NCI-H2107 treated with DMSO at 0.1 percent for 48 hours (cell line): Measurements from ENCODE around the gene IFT20.
A peak's percentile ranks its signal among the peaks of the same experiment; 100 is the strongest.

Experiments used
- DNase-seq: peaks from one replicate; lab custom pipeline; 2025; ENCODE audit not compliant: unreplicated experiment; lab: John Stamatoyannopoulos, UW

IFT20 gene

DNA sequence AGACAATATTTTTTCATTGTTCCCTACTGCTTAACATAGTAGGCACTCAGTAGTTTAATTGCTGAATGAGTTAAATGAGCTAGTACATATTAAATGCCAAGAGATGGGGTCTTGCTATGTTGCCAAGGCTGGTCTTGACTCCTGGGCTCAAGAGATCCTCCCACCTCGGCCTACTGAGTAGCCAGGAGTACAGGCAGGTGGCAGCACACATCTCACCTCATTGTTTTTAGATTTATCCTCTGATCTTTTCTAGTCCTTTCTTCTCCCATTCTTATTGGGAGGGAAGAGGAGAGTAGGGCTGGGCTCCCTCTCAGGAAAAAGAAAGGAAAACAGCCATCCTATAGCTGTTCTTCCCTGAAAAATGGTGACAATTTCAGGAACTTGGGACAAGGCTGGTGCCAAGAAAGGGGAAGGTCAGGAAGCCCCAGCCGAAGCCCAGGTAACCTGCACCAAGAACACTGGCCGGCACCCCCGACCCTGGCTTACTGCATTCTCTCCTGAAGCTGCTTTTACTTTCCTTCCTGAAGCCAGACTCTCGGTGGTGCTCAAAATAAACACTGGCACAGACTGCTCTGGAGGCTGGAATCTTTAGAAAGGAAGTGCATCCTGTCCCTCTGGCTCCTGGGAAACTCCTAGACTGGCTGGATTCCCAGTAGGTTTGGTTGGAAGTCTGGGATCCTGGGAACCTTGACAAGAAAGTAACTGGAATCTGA is 2.9 kb upstream of the IFT20 start:
- DNase-seq: no peak

DNA sequence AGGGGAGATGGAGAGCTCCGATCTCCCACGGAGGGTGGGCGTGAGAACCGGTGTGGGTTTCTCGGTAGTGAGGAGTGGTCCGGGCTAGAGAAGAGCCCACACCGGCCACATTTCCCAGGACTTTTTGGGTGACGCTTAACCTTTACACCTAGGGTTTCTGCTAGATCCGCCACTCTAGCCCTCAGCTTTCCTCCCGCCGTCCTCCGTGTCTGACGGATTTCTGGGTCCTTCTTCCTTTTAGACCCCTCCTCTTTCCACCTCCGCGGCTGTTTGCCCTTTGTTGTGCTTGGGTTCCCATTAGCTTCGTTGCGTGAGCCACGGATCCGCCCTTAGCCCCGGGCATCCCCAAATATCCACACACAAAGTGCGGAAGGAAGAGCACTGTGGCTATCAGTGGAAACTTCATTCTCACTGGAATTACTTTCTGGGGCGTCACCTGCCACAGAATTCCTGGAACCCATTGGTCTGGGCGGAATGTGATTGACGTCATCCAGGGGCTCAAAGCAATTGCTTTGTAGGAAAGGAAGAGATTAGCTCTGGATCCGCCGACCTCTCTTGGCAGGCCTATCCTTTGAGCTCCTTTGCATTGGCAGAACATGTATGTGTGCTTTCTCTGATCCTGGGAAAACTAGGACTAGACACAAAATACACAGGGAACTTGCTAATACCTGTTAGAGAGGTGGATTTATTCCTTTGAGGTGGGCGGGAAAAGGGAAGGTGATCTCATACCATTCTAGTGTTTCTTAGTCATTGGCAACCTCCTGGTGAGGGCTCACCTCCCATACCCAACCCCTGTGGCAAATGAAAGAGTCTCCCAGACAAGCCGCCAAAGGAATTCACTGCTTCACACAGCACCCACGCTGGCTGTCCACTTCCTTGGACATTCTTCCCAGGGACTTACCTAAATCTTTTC is 943 bp upstream of the IFT20 start:
- DNase-seq: peak; percentile 32

DNA sequence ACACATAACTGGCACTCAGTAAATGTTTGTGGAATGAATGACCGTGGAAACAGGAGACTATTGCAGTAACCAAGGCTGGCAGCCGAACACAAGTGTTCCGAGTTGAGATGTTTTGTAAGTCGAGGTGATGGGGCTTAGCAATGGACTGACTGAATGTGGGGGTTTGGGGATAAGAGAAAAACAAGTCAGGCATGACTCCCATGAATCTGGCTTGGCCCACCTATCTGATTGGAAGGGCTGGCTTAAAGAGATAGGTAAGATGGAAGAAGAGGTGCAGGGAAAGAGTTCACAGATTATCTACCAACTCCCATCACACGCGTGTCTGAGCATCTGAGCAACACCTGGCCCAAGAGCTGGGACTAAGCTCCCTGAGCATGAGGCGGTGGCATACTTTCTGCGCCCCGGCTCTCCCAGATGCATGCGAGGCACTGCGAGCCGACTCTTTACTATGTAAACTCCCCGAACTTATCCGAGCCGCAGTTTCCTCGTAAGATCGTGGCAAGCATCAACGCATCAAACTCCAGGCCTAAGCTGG is 539 bp downstream of the IFT20 start:
- no peak for DNase-seq

DNA sequence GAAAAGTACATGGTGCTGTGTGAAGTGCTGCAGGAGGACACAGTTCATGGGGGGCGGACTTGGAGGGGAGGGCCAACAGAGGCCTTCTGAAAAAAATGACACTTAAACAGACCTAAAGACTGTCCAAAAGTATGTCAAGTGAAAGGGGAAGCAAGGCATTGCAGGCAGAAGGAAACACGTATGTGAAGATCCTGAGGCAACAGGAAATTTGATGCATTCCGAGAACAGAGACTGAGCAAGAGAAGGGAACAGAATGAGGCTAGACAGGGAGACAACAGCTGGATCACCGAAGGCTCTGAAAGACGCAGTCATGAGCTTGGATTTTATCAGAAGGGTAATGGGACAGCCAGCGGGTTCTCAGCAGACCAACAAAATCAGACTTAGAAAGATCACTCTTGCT is 1.1 kb downstream of the IFT20 start:
- no peak for DNase-seq

DNA sequence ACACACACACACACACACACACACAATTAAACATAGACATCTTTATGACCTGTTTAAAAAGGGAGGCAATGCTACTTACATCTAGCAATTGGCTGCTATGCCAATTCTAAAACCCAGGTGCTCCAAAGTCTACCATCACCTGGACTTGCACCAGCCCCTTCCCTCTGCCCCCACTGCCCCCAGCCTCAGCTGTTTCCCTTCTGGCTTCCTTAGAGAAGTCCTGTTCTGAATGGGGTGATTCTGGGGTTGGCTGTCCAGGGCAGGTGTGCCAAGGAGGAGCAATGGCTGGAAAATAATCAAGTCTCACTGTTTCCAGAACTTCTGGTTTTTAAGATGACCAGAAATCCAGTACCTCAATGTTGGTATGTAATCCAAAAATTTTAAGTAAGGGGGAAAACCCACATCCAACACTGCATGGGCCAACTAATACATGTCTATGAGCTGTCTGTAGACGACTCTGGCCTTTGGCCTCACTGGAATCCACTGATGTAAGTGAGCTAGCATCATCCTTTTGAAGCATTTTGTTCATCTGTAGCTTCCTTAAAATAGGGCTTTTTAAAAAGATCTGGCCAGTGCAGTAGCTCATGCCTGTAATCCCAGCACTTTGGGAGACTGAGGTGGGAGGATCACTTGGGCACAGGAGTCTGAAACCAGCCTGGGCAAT is 2.1 kb downstream of the IFT20 start:
- DNase-seq: no peak

DNA sequence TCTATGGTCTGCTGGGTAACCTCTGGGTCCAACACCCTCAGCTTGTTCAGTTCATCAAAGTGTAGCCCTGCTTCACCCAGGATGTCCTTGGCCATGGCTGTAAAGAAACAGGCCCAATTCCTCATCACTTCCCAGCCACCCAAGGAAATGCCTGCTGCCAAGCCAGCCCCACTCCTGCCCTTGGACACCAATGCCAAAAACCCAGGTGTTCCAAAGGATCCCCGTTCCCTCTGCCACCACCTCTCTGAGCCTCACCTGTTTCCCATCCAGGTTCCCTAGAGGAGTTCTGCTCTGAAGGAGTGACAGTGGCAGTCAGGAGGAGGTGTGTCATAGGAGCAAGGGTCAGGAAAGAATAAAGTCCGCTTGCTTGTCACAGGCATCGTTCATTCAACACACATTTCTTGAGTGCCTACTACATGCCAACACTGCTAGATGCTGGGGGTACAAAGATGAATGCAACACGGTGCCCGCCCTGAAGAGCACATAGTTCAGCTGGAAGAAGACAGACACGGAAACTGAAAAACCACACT is 3.3 kb downstream of the IFT20 start:
- no peak for DNase-seq

DNA sequence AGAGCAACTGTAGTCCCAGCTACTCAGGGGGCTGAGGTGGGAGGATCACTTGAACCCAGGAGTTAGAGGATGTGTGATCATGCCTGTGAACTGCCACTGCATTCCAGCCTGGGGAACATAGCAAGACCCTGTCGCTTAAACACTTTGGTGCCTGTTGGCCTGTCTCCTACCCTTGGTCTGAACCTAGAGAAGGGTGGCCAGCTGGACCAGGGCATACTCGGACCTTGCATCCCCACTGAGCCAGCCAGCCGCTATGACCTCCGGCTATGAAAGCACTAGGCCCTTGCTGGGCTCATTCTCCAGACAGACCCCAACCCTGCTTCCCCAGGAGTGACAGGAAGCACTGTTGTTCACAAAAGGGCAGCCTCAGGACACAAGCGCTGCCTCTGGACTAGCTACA is 4.6 kb downstream of the IFT20 start:
- DNase-seq: no peak

DNA sequence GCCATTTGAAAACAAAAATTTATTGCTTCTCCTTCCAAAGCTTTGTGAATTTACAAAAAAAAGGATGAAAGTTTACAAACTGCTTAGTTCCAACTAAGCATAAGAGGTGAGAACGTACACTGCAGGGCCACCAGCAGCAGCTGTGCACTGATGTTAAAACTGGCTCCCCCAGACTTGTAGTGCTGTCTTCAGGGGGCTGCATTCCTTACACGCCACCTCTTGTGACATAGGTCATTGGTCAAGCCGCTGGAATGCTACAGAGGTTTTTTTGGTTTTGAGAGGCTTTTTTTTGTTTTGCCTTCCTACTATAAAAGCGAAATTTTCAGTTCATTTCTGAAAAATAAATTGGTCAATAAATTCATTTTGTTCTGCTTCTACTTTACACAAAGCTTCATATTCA is 6.9 kb downstream of the IFT20 start:
- no peak for DNase-seq

DNA sequence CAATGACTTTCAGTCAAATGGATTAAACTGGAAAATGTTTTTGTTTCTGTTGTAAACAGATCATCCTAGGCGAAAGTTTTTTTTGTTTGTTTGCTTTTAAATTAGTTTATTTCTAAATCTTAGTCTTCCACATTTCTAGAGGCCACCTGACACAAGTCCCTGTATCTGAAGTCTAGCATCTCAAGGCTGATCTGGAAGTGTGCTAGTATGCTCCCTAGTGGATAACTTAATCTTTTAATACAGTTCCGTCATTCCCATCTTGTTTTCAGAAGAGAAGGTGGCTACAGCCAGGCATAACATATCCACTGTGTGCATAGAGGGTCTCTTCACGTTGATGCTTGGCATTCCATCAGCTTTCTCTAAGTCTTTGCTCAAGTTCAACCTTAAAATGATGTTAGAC is 7.6 kb downstream of the IFT20 start:
- DNase-seq: no peak

DNA sequence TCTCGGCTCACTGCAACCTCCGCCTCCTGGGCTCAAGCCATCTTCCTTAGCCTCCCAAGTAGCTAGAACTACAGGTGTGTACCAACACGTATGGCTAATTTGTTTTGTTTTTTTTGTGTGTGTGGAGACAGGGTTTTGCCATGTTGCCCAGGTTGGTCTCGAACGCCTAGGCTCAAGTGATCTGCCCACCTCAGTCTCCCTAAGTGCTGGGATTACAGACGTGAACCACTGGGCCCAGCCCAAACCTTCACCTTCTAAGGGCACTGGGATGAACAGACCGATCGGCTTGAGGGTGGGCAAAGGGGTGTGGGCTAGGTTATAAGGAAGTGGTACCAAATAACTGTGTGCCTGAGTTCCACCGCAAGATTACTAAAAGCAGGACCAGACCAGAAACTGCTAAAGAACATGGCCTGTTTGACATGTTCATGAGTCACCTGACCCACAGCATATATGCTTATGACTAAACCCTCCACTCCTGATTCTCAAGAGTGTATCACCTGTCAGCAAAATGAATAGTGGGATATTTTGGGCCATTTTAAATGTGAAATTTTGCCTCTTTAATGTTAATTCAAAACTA is 8.2 kb downstream of the IFT20 start:
- no peak for DNase-seq

DNA sequence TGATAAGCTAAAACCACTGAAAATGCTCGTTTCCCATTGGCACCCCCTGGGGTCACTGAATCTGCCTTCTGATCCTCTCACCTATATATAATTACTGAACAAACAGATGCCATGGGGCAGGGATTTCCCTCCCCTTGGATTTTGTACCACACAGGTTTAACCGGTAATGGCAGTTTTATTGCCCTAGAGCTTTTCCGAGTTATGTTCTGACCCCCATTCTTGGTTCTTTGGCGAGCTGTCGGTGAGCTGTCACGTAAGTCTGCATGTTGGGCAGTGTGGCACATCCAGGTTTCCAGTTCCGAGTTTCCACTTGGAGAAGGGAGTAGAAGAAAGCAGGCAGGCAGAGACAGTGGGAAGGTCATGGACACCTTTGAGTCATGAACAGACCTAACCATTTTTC is 9.2 kb downstream of the IFT20 start:
- DNase-seq: no peak

DNA sequence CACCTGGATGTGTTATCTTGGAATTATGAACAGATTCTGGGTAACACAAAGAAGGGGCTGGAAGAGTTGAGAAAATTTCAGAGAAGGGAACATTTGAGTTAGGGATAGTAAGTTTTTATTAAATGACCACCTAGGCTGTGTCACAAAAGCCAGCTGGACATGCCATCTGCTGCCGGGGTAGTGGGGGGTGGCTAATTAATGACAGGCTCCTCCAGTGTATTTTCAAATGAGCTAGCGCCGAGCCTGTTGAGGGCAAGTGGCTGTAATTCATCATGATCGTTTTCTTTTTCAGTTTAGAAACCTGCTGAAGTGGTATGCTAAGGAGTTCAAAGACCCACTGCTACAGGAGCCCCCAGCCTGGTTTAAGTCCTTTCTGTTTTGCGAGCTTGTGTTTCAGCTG is 10.1 kb downstream of the IFT20 start:
- no peak for DNase-seq

DNA sequence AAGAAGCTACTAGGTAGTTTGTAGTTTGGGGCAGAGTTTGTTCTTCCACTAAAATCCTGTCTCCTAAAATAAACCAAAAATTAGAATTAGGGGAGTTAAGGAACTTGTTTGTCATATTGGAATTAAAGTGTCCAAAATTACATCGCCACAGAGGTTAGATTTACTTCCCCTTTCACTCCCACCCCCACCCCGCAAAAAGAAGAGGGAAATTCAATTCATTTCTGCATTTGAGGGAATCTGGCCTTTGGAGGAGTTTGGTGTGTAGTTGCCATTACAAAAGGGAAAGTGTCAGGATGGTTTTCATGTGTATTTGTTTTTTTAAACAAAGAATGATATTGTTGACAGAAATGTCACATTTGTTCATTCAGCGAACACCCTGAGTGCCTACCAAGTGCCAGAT is 10.5 kb downstream of the IFT20 start:
- DNase-seq: no peak

DNA sequence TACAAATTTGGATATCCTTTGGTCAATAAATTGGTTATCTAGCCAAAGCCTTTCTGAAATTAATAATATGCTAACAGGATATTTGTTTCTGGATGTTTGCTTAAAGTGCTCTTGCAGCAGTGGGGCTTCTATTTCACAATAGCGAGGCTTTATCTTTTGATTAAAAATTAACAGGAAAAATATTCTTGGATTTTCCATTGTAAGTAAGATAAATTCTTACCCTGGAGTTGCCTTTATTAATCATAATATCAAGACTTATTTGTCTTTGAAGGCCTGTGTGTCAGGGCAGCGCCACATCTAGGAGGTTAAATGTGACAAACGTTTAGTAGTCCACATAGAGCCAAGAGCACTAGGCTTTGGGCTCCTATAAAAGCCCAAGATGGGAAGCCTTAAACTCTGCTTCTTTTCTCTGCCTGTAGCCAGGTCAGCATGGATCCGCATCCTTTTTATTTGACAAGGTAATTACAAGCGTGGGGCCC is 11.0 kb downstream of the IFT20 start:
- DNase-seq: no peak

DNA sequence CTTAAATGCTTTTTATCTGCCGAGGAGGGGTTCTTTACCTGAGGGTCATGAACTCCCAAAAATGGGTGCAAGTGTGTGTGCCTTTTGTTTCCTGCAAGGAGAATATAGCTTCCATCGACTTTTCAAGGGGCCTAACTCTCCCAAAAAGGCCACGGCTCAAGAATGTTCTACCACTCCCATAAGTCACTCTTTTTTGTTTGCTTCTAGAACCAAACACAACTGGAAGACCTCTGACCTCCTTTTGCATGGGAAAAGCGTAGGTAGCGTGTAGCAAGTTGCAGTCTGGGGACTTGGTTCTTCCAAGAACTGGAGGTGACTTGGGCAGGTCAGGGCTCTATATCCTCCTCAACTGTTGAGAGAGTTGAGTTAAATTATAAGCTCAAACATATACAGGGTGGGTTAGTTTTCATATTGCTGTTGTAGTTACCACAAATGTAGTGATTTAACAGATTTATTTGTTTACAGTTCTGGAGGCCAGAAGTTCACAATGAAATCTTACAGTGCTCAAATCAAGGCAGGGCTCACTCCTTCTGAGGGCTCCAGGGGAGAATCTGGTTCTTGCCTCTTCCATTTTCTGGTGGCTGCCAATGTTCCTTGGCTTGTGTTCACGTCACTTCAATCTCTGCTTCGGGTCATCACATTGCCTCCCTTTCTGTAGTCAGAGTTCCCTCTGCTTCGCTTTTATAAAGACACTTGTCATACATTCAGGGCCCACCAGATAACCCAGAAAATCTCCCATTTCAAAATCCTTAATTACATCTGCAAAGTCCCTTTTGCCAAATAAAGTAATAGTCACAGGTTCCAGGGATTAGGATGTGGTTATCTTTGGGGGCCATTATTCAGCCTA is 14.8 kb downstream of the IFT20 start:
- DNase-seq: no peak

DNA sequence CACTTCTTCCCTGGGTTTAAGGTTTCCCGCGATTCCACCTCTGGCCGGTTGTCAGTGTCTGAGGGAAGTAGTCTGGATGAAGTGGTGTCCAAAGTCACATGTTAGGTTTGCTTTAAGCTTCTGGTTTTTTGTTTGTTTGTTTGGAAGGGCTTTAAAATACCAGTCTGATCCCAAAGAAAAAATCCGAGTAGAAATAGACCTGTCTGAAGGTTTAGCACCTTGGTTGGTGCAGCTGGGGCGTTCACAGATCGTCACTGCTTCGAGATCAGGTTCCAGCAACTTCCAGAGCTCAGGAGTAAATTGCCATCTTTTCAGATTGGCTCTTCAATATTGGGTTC is 15.7 kb downstream of the IFT20 start:
- DNase-seq: no peak

DNA sequence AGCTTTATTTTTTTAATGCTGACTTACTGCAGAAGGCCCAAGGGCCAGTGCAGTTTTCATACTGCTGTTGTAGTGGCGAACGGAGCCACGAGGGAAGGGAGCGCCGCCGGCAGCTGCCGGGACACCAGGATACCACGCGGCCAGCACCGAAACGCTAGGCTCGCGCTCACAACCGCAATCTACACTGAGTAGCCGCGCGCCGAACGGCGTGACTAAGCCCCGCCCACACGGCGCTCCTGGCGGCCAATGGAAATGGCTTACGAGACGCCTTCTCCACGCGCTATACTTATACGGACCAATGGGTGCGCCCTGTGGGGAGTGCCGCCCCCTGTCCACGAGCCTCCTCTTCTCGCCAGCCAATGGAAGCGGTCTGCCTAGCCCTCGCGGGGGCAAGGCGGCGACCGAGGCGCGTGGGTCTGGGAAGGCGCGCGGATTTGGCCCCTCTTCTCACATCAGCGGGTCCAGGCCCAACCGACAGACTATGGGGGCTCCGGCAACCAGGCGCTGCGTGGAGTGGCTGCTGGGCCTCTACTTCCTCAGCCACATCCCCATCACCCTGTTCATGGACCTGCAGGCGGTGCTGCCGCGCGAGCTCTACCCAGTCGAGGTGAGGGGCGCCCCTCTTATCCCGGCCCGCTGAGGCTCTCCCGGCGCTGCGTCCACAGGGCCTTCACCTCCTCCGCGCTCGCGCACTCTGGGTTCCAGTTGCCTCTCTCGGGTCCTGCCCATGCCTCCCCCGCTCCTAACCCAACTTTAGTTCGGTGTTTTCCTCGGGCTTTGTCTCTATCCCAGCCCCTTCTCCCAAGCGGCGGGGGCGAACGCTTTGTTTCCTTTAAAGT is 16.3 kb downstream of the IFT20 start, which contains the start of gene TMEM97:
TSS of gene TMEM97 (plus strand) at position 442 of the 839 bp plus-strand sequence. CDS start at position 482, 40 bp downstream.
- DNase-seq: peak; percentile 94

DNA sequence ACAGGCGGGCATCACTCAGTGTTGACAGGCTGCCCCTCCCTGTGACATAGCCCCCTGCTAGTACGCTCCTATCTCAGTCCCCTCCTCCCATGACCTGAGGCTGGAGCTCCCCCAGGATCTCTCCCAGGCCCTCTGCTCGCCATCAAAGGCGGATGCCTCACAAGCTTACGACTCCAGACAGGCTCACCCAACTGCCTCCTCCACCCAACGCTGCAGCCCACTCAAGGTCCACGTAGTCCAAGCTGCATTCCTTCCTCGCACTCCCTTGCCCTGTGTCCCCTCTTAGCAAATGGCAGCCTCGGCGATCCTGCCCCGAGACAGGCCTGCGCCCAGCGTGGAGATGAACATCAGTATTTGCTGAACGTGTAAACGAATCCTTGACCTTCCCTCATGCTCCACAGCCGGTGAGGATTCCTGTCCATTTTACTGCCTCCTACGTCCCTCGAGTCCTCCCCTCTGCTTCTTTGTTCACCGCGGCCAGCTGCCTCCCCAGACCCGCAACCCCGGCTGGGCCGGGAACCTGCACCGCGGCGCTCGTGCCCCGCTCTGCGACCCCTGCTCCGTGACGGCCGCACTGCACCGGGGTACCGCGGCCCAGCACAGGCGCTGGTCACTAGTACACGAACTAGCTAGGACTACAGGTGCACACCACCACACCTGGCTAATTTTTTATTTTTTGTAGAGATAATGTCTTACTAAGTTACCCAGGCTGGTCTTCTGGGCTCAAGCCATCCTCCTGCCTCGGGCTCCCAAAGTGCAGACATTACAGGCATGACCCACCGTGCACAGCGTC is 17.1 kb downstream of the IFT20 start:
- DNase-seq: no peak
